K562 (cell line): ENCODE measurements around the gene WT1. TPM values are rescaled to one million over a fixed set of nuclear protein-coding genes. Genes with fewer than 3 reads are reported as not detected.
A peak's percentile ranks its signal among the peaks of the same experiment; 100 is the strongest.

Source experiments
- ATAC-seq: fragments of 200-7000 bp; cut with Tn5 transposase; 3 replicates; pipeline ENCODE4 v1.9.1; 2020; ENCODE audit warnings: moderate library complexity
- BruUV-seq: library from RNA; stranded (reverse); fragments of 400-500 nt; replicated peaks from 2 replicates; lab custom pipeline; 2021; lab: Mats Ljungman, UMichigan
- CTCF ChIA-PET: fragments of 300-600 bp; formaldehyde crosslinking; extraction: SDS; loops from one replicate; lab custom pipeline; 2021; ENCODE audit warnings: low intra/inter-chr PET ratio; lab: Yijun Ruan, JAX
- POLR2A ChIA-PET: fragments of 300-600, 350-650 bp; sonication (Branson Sonifier 250); formaldehyde crosslinking; extraction: SDS; loops from one replicate; lab custom pipeline; 2021; ENCODE audit warnings: antibody characterized with exemption, inconsistent platforms; lab: Yijun Ruan, JAX
- DNase-seq, 4 experiments: peaks; one replicate each; pipeline versions ENCODE4 v3.0.0 to v3.0.0-alpha.2; 2011 to 2018; ENCODE audit warnings: low spot score in 3 of 4, mixed read lengths in 3 of 4; ENCODE audit errors: extremely low read depth in 1 of 4
- FAIRE-seq: peaks from 2 replicates; lab custom pipeline; 2011; peaks lifted over from hg19 to GRCh38; lab: Jason Lieb, UNC
- H2AFZ ChIP-seq: 2 replicates; pipeline ENCODE4 v1.6.0; 2011; ENCODE audit warnings: low read depth, low read length, control low read depth, inconsistent platforms
- H3K27ac ChIP-seq: fragments of 200-600 bp; 3 replicates; pipeline ENCODE4 v1.8.0; 2011; ENCODE audit warnings: low read depth, mild to moderate bottlenecking, control low read depth, inconsistent platforms, low read length, moderate library complexity, mixed read lengths; ENCODE audit errors: extremely low read depth
- H3K27me3 ChIP-seq, 2 experiments: fragments of 300-600 bp in 1 of 2; 2 replicates in 1 of 2; 3 replicates in 1 of 2; pipeline versions ENCODE4 v1.6.0 to v1.8.0; 2011; ENCODE audit warnings: inconsistent platforms in 2 of 2, low read length in 2 of 2, mild to moderate bottlenecking in 1 of 2, mixed read lengths in 1 of 2, moderate library complexity in 1 of 2; ENCODE audit not compliant: control insufficient read depth in 2 of 2, insufficient read depth in 2 of 2
- H3K36me3 ChIP-seq: fragments of 300-600 bp; 3 replicates; pipeline ENCODE4 v1.8.0; 2011; ENCODE audit warnings: mild to moderate bottlenecking, low read length, inconsistent platforms; ENCODE audit not compliant: control insufficient read depth, insufficient read depth
- H3K4me1 ChIP-seq, 2 experiments: fragments of 200-600 bp in 1 of 2; replicated peaks in 1 of 2; 2 replicates in 1 of 2; 3 replicates in 1 of 2; pipeline versions ENCODE4 v1.5.1 to v1.8.0; 2011; ENCODE audit warnings: inconsistent platforms in 2 of 2, low read length in 2 of 2, mild to moderate bottlenecking in 1 of 2, mixed read lengths in 1 of 2, moderate library complexity in 1 of 2; ENCODE audit not compliant: control insufficient read depth in 2 of 2, insufficient read depth in 2 of 2
- H3K4me2 ChIP-seq: 2 replicates; pipeline ENCODE4 v1.6.1; 2011; ENCODE audit warnings: low read length, control low read depth, inconsistent platforms, mixed read lengths; ENCODE audit not compliant: insufficient read depth
- H3K4me3 ChIP-seq: fragments of 200-600 bp; sonication (generic), shearing (Covaris generic); 2 replicates; pipeline ENCODE4 v1.5.1; 2016; ENCODE audit warnings: control low read depth, inconsistent platforms
- H3K79me2 ChIP-seq: fragments of 200-600 bp; 3 replicates; pipeline ENCODE4 v1.8.0; 2011; ENCODE audit warnings: low read length, inconsistent platforms; ENCODE audit not compliant: control insufficient read depth, insufficient read depth
- H3K9ac ChIP-seq, 2 experiments: 2 replicates each; pipeline versions ENCODE4 v1.6.0 to v1.6.1; 2011; ENCODE audit warnings: low read depth in 2 of 2, low read length in 2 of 2, control low read depth in 1 of 2, inconsistent platforms in 1 of 2, mild to moderate bottlenecking in 1 of 2, mixed read lengths in 1 of 2; ENCODE audit not compliant: insufficient read depth in 1 of 2
- H3K9me1 ChIP-seq: one replicate; pipeline ENCODE4 v1.6.0; 2011; ENCODE audit warnings: inconsistent platforms, mild to moderate bottlenecking, low read length, moderate library complexity; ENCODE audit not compliant: control insufficient read depth, insufficient read depth
- H3K9me3 ChIP-seq: replicated peaks from 2 replicates; pipeline ENCODE4 v1.5.1; 2011; ENCODE audit warnings: low read depth, low read length, inconsistent platforms; ENCODE audit not compliant: control insufficient read depth, insufficient read depth
- H4K20me1 ChIP-seq: replicated peaks from 2 replicates; pipeline ENCODE4 v1.6.1; 2011; ENCODE audit warnings: low read length, inconsistent platforms, mixed read lengths; ENCODE audit not compliant: control insufficient read depth, insufficient read depth
- ARID2 ChIP-seq: fragments of 450-650 bp; IDR thresholded peaks from 2 replicates; pipeline ENCODE4 v1.6.1; 2017; ENCODE audit warnings: antibody characterized with exemption, mild to moderate bottlenecking
- BMI1 ChIP-seq: fragments of 150-350 bp; IDR thresholded peaks from 2 replicates; pipeline ENCODE4 v1.6.1; 2014; ENCODE audit warnings: low read length
- EGR1 ChIP-seq: fragments of 450-650 bp; conservative IDR thresholded peaks from 2 replicates; pipeline ENCODE4 v1.6.1; 2017; ENCODE audit warnings: mild to moderate bottlenecking
- GABPB1 ChIP-seq: sonication (generic); formaldehyde crosslinking; IDR thresholded peaks from 2 replicates; pipeline ENCODE4 v1.8.0; 2022; ENCODE audit warnings: mild to moderate bottlenecking, missing genetic modification reagents
- HCFC1 ChIP-seq: IDR thresholded peaks from 2 replicates; pipeline ENCODE4 v1.6.1; 2012; ENCODE audit warnings: low read depth, low read length, improper control_type of control experiment
- HDAC2 ChIP-seq: fragments of 450-650 bp; IDR thresholded peaks from 2 replicates; pipeline ENCODE4 v1.6.1; 2016; ENCODE audit warnings: mild to moderate bottlenecking
- KHSRP ChIP-seq: fragments of 450-650 bp; IDR thresholded peaks from 2 replicates; pipeline ENCODE4 v1.6.1; 2017
- NR2C2 ChIP-seq, 2 experiments: fragments of 200-800 bp in 1 of 2; sonication (Bioruptor generic) in 1 of 2; sonication (generic) in 1 of 2; formaldehyde crosslinking in 1 of 2; IDR thresholded peaks; 2 replicates each; pipeline versions ENCODE4 v1.6.1 to v1.8.0; 2016 to 2022; ENCODE audit warnings: mild to moderate bottlenecking in 1 of 2, missing compliant biosample characterization in 1 of 2, missing genetic modification characterization in 1 of 2, missing genetic modification reagents in 1 of 2
- SPI1 ChIP-seq: IDR thresholded peaks from 2 replicates; pipeline ENCODE4 v1.6.1; 2011; ENCODE audit warnings: low read depth, low read length, control low read depth, borderline replicate concordance
- ZC3H11A ChIP-seq: IDR thresholded peaks from 2 replicates; pipeline ENCODE4 v1.6.1; 2012; ENCODE audit warnings: low read depth, low read length, improper control_type of control experiment
- ZNF232 ChIP-seq: sonication (generic); formaldehyde crosslinking; IDR thresholded peaks from 2 replicates; pipeline ENCODE4 v1.8.0; 2022; ENCODE audit warnings: mild to moderate bottlenecking, missing genetic modification reagents
- ZNF24 ChIP-seq: fragments of 450-650 bp; IDR thresholded peaks from 2 replicates; pipeline ENCODE4 v1.6.1; 2016
- ZNF324 ChIP-seq: fragments of 250-450 bp; sonication (Bioruptor Pico); IDR thresholded peaks from 2 replicates; pipeline ENCODE4 v1.4.0; 2020; ENCODE audit warnings: mild to moderate bottlenecking
- ZNF436 ChIP-seq: fragments of 250-450, 450-650 bp; sonication (Bioruptor Pico); formaldehyde crosslinking; IDR thresholded peaks from 2 replicates; pipeline ENCODE4 v1.7.0; 2020; ENCODE audit warnings: mild to moderate bottlenecking
- ZNF778 ChIP-seq: fragments of 450-650 bp; formaldehyde crosslinking; IDR thresholded peaks from 2 replicates; pipeline ENCODE4 v1.4.0; 2020; ENCODE audit warnings: mild to moderate bottlenecking, moderate library complexity
- WGBS: fragments of 100-300 bp; shearing (Covaris generic); methylation state at CpG from one replicate; pipeline ENCODE4 v1.1.6; 2016; ENCODE audit warnings: low coverage, mixed read lengths; ENCODE audit not compliant: insufficient coverage; ENCODE audit errors: missing lambda C conversion rate; 5-methylcytosine and 5-hydroxymethylcytosine counted together
- in situ Hi-C: fragments of 300-500 bp; cut with MboI; formaldehyde crosslinking; loops from 4 replicates; pipeline ENCODE4 v1.15.0; 2018; ENCODE audit warnings: inconsistent platforms, mixed read lengths
- intact Hi-C: fragments of 100-400 bp; cut with micrococcal nuclease; formaldehyde crosslinking; loops from 2 replicates; pipeline ENCODE4 v1.14.2; 2022
- polyA plus RNA-seq, 8 experiments: library from polyadenylated mRNA; depleted of rRNA in 4 of 8; stranded (reverse) in 5 of 8; unstranded in 3 of 8; fragments of >200 nt; fragmentation: Nextera tagmentation in 2 of 8; fragmentation: Illumina TruSeq in 1 of 8; extraction: Ambion mirVana in 2 of 8; extraction: Trizol in 1 of 8; gene quantifications; 2 replicates each; pipeline versions ENCODE4 v1.2.1 to v1.2.3, GENCODE V29; 2011 to 2014; ENCODE audit warnings: inconsistent platforms in 1 of 8, missing spikeins in 1 of 8
- total RNA-seq, 7 experiments: library from RNA; depleted of rRNA in 6 of 7; stranded (reverse); fragments of >200 nt in 6 of 7; fragmentation: Illumina TruSeq in 2 of 7; extraction: Trizol in 2 of 7; gene quantifications; 2 replicates each; pipeline versions ENCODE4 v1.2.1 to v1.2.3, GENCODE V29; 2011 to 2021; ENCODE audit warnings: low replicate concordance in 1 of 7
- TF ChIP-seq, protein P1 (sequence below): fragments of 250-450 bp; sonication (Bioruptor Pico); IDR thresholded peaks from 2 replicates; pipeline ENCODE4 v1.8.0; 2021; ENCODE audit warnings: moderate library complexity, mild to moderate bottlenecking, inconsistent platforms
- TF ChIP-seq, protein P2 (sequence below): fragments of 450-650 bp; formaldehyde crosslinking; IDR thresholded peaks from 2 replicates; pipeline ENCODE4 v1.4.0; 2022; ENCODE audit warnings: missing genetic modification characterization
- TF ChIP-seq, protein P3 (sequence below): fragments of 450-650 bp; formaldehyde crosslinking; IDR thresholded peaks from 2 replicates; pipeline ENCODE4 v1.4.0; 2022; ENCODE audit warnings: mild to moderate bottlenecking, moderate library complexity

Gene WT1
- total and polyA plus RNA-seq, 9 of the 15 experiments (the other 6 are each of a cell fraction or from before 2014, with no cell fraction given), result 7.1 to 33.8 (median 19.4) TPM

DNA sequence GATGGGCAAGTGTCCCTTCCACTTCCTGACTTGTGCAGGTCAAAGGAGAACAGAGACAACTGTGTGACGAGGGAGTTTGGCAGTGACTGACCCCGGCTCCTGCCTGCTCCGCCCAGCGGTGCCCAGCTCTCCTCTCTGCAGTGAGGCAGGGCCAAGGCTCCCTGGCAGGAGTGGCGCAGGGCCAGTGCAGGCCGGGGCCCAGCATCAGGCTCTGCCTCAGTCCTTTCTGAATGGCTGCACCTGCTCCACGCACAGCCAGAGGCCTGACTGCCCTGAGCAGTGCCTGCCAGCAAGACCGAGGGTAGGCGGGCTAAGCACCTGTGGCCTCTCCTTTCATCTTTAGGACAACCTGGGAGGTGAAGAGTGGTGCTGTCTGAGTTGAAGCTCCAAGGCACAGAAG, 54.2 kb downstream of the WT1 start (continued):
- TF ChIP-seq, protein P1, sequence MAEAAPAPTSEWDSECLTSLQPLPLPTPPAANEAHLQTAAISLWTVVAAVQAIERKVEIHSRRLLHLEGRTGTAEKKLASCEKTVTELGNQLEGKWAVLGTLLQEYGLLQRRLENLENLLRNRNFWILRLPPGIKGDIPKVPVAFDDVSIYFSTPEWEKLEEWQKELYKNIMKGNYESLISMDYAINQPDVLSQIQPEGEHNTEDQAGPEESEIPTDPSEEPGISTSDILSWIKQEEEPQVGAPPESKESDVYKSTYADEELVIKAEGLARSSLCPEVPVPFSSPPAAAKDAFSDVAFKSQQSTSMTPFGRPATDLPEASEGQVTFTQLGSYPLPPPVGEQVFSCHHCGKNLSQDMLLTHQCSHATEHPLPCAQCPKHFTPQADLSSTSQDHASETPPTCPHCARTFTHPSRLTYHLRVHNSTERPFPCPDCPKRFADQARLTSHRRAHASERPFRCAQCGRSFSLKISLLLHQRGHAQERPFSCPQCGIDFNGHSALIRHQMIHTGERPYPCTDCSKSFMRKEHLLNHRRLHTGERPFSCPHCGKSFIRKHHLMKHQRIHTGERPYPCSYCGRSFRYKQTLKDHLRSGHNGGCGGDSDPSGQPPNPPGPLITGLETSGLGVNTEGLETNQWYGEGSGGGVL, result no peak
- TF ChIP-seq ZNF324 (CRISPR knock-in tag), result no peak
- TF ChIP-seq ZNF24, result no peak
- no peak for TF ChIP-seq ZNF436 (CRISPR knock-in tag)

DNA sequence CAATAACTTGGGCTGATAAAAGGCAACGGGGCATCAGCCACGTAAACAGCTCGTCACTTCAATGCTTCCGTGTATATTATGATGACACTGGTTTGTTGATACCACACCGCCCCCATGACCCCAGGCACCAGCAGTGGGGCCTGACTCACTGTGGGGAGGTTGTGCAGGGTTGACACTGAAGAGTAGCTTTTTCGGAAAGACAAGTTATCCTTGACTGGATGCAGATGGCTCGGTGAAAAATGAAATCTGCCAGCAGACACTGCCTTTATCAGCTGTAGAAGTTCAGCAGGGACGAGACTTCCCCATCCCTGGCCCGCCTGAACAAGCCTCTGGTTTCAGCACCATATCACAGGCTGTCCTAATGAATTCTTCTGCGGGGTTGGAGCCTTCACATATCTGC, 55.6 kb downstream of the WT1 start:
- WGBS, result 3% methylated on average over 10 of the region's 10 CpGs
- ChIA-PET CTCF (no interaction called here), POLR2A (interaction anchor here (0.9 to 1.0 kb wide), 2 partner anchors 13 to 39 kb away, joined by 3 to 4 read pairs; no protein-coding TSS in a partner anchor)
- Histone ChIP-seq H2AFZ (no peak overlapping the region), H3K9me1 (no peaks in the 10 kb centered on the region), H3K4me1 (peaks cover 4 to 14% of the 10 kb centered on the region in 2 experiments), H3K27ac (no peak overlapping the region; the same call in 2 of the 3 replicates), H3K4me2 (peak overlapping the region; percentile 29; the same call in 1 of the 2 replicates), H3K9ac (no peak overlapping the region), H3K9me3 (no peaks in the 10 kb centered on the region), H3K27me3 (no peaks in the 10 kb centered on the region), H3K36me3 (peaks cover 9% of the 10 kb centered on the region; the same call in 2 of the 3 replicates), H3K4me3 (no peak overlapping the region), H3K79me2 (no peaks in the 10 kb centered on the region), H4K20me1 (no peaks in the 10 kb centered on the region)
- DNase-seq (peak in 2 of 4 experiments; percentile 53 to 59), FAIRE-seq (peak; percentile 69), ATAC-seq (peak; percentile 62)
- intact Hi-C loops, result loop anchor here (5.0 kb wide), 1 partner anchor 47 kb away; no protein-coding TSS in a partner anchor
- no TSS peak for BruUV-seq
- in situ Hi-C loops, result loop anchor here (5.0 to 10.0 kb wide), 2 partner anchors 205 to 408 kb away; partner anchors contain the start of gene EIF3M
- TF ChIP-seq ZNF232 (CRISPR knock-in tag) (no peak), BMI1 (no peak), NR2C2 (CRISPR knock-in tag; IDR thresholded peaks at IDR 0.05) (no peak), NR2C2 (tag; IDR thresholded peaks at IDR 0.05) (0 out of 2 replicates have a peak, but pooled peaks have one; percentile 33), ZC3H11A (no peak), ARID2 (no peak), HCFC1 (no peak), GABPB1 (CRISPR knock-in tag) (0 out of 2 replicates have a peak, but pooled peaks have one; percentile 22), SPI1 (peak; percentile 27; the same call in 1 of the 2 replicates), EGR1 (peak; percentile 59), ZNF778 (CRISPR knock-in tag) (no peak), KHSRP (no peak), HDAC2 (no peak)
- TF ChIP-seq, protein P2, sequence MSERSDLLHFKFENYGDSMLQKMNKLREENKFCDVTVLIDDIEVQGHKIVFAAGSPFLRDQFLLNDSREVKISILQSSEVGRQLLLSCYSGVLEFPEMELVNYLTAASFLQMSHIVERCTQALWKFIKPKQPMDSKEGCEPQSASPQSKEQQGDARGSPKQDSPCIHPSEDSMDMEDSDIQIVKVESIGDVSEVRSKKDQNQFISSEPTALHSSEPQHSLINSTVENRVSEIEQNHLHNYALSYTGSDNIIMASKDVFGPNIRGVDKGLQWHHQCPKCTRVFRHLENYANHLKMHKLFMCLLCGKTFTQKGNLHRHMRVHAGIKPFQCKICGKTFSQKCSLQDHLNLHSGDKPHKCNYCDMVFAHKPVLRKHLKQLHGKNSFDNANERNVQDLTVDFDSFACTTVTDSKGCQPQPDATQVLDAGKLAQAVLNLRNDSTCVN (CRISPR knock-in tag), result no peak
- TF ChIP-seq, protein P3, sequence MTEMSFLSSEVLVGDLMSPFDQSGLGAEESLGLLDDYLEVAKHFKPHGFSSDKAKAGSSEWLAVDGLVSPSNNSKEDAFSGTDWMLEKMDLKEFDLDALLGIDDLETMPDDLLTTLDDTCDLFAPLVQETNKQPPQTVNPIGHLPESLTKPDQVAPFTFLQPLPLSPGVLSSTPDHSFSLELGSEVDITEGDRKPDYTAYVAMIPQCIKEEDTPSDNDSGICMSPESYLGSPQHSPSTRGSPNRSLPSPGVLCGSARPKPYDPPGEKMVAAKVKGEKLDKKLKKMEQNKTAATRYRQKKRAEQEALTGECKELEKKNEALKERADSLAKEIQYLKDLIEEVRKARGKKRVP (CRISPR knock-in tag), result no peak
